AG09309 (cell line): Measurements from ENCODE around the gene PTPRG.

ENCODE experiments used
- DNase-seq: peaks from one replicate; pipeline ENCODE4 v3.0.0-alpha.2; 2010; ENCODE audit warnings: low read depth
- H3K4me3 ChIP-seq: 2 replicates; pipeline ENCODE4 v1.5.1; 2011; ENCODE audit warnings: mild to moderate bottlenecking, low read depth, low read length, moderate library complexity; ENCODE audit not compliant: control insufficient read depth
- TF ChIP-seq, protein P1 (sequence below): IDR thresholded peaks from 2 replicates; pipeline ENCODE4 v1.5.1; 2011; ENCODE audit warnings: mild to moderate bottlenecking, low read depth, low read length, inconsistent platforms; ENCODE audit not compliant: insufficient read depth, control insufficient read depth; ENCODE audit errors: missing control alignments

The PTPRG gene

DNA sequence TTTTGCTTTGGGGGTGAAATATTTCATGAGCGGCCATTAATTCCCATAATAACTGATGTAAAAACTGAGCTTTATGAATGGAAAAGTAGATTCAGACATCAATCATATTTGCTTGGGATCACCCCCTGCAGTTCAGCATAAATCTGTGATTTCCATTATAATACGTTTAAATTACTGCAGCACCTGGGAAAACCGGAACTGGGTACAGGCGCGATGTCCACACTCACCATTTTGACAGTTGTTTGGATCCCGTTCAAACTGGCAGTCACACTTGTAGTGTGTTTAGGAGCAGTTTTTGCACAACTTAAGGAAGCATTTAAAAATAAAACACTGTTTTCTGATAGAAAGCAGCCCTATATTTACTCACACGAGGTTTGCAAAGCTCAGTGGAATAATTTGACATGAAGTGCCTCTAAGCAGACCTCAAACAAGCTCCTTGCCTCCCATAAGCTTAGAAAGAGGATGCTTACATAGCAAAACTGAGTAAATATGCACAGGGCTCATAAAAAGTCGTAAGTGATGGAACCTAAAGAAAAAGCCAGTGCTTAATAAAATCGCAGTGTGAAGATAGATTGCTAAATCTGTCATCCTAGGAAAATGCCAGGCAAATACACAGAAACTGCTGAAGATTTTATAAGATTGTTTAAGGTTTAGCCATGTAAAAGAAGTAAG, 377.6 kb downstream of the PTPRG start:
- TF ChIP-seq, protein P1, sequence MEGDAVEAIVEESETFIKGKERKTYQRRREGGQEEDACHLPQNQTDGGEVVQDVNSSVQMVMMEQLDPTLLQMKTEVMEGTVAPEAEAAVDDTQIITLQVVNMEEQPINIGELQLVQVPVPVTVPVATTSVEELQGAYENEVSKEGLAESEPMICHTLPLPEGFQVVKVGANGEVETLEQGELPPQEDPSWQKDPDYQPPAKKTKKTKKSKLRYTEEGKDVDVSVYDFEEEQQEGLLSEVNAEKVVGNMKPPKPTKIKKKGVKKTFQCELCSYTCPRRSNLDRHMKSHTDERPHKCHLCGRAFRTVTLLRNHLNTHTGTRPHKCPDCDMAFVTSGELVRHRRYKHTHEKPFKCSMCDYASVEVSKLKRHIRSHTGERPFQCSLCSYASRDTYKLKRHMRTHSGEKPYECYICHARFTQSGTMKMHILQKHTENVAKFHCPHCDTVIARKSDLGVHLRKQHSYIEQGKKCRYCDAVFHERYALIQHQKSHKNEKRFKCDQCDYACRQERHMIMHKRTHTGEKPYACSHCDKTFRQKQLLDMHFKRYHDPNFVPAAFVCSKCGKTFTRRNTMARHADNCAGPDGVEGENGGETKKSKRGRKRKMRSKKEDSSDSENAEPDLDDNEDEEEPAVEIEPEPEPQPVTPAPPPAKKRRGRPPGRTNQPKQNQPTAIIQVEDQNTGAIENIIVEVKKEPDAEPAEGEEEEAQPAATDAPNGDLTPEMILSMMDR: no peak
- DNase-seq: no peak
- no peak overlapping the region for H3K4me3 ChIP-seq

DNA sequence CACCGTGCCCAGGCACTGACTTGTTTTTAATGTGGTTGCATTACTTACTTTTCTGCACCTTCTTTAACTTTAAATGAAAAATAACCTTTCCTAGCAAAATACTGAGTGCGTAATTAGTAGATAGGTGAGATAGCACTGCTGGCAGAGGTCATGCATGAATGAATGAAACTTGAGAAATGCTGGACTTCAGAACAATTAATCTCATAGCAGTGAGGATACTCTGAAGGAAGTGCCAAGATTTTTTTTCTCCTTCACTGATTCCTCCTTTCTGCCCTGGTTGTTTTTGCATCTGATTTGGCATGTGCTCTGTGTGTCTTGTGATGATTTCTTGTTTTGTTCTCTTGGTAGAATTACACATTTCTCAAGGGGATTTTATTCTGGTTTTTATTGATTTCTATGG, 378.9 kb downstream of the PTPRG start:
- no peak overlapping the region for H3K4me3 ChIP-seq
- TF ChIP-seq, protein P1: no peak
- no peak for DNase-seq

DNA sequence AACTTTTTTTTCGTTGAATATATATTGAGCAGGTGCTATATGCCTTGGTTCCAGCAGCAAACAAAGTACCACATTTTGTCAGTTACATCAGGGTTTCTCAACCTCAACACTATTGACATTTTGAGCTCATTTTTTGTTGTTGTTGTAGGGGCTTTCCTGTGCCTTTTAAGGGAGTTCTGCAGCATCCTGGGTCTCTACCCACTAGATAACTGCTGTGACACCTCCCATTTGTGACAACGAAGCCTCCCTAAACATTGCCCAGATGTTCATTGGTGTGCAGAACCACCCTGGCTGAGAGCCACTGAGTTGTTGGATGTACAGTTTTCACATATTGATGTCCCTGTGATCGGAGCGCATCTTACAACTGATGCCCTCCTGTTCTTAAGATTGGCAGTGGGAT, 382.6 kb downstream of the PTPRG start:
- TF ChIP-seq, protein P1: no peak
- no peak overlapping the region for H3K4me3 ChIP-seq

DNA sequence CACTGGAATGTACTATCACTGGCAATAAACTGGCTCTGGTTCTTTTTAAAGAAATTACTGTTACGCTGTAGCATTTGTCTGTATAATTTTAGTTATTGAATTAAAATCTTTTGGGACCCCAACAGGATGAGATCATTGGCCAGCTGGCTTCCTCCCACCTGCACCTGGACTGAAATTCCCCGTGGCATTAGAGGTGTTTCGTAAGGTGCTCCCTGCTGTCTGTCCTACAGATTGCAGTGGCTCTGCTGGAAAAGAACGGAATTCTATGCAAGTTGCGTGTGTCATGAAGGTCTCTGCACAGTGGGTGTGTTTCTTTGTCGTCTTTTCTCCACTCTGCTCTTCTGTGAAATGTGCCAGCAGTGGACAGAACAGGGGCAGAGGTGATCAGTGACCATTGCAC, 383.4 kb downstream of the PTPRG start:
- no peak for DNase-seq
- H3K4me3 ChIP-seq: no peak overlapping the region
- TF ChIP-seq, protein P1: no peak

More for the DNA sequence above, 382.6 kb downstream of the PTPRG start:
- DNase-seq: no peak

DNA sequence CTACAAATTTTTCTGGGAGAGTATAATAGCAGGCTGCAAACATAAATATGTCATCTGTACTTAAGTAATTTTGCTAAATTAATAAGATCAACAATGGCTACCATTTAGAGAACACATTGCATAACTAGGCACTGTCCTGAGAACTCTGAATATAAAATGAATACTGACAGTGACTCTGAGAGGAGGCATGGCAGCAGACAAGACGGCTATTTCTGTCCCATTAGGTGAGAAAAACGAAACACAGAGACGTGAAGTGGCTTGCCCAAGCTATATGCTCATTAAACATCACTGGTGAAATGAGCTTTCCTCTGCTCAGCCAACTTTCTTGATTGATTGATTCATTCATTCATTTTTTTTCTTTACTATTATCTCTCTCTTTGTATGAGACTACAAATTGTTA, 384.3 kb downstream of the PTPRG start:
- TF ChIP-seq, protein P1: no peak
- H3K4me3 ChIP-seq: no peak overlapping the region
- DNase-seq: no peak

DNA sequence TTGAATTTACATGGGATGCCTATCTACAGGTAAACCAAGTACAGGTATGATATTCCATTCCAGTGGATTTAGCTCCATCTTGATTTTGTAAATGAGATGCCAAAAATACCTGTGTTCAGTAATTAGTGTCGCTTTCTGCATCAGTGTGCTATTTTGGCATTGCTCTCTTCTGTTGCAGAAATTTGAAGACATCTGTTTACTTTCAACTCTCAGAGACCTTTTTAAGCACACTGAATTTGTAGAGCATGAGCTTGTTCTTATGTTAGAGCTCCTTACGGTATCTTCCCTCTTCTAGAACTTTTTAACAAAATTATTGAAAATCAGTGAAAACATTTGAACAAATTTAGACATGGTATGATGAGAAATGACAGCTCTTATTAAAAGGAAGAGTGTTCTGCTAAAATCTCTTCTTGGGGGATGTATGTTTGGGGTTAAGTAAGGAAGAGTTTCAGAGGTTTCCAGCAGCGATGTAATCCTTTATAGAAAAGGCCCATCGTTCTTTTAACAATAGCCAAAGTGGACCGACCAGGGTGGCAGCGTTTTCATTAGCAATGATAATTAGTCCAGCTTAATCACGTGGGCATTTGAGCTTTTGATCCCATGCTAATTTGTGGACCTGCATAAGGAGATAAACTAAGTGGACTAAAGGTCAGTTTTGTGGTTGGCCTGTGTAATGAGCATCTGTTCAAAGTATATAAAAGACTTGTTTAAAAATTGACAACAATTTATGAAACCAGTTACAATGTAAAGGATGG, 385.4 kb downstream of the PTPRG start:
- no peak overlapping the region for H3K4me3 ChIP-seq
- TF ChIP-seq, protein P1: no peak
- DNase-seq: no peak

DNA sequence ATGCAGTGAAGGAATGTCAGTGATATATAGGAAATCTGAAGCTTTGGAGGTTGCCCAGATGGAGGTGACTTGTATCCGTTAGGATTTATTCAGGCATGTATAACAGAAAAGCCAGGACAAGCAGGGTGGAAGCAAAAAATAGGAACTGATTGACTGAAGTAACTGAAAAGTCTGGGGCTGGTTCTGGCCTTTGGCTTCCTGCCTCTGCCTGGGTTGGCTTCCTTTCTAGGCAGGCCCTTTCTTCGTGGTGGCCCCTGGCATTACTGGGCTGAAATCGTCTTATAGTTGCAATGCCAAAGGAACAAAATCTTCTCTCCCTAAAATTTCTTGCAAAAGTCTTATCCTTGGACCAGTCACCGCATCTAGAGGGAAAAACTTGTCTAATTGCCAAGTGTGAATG, 386.1 kb downstream of the PTPRG start:
- DNase-seq: no peak
- TF ChIP-seq, protein P1: no peak
- no peak overlapping the region for H3K4me3 ChIP-seq
